ENCODE data around the gene GMDS.

Gene GMDS

DNA sequence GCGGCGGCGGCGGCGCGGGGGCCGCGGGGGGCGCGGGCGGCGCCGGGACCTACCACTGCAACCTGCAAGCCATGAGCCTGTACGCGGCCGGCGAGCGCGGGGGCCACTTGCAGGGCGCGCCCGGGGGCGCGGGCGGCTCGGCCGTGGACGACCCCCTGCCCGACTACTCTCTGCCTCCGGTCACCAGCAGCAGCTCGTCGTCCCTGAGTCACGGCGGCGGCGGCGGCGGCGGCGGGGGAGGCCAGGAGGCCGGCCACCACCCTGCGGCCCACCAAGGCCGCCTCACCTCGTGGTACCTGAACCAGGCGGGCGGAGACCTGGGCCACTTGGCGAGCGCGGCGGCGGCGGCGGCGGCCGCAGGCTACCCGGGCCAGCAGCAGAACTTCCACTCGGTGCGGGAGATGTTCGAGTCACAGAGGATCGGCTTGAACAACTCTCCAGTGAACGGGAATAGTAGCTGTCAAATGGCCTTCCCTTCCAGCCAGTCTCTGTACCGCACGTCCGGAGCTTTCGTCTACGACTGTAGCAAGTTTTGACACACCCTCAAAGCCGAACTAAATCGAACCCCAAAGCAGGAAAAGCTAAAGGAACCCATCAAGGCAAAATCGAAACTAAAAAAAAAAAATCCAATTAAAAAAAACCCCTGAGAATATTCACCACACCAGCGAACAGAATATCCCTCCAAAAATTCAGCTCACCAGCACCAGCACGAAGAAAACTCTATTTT lies 633.7 kb downstream of the GMDS start:
- no peak overlapping the region for H3K27ac ChIP-seq
- H3K9ac ChIP-seq = no peak overlapping the region
- peaks cover 9% of the 10 kb centered on the region for H3K27me3 ChIP-seq (ENCODE audit: insufficient read depth, low read depth)
- no peaks in the 10 kb centered on the region for H4K20me1 ChIP-seq (ENCODE audit: insufficient read depth)
- no peaks in the 10 kb centered on the region for H3K36me3 ChIP-seq (ENCODE audit: insufficient read depth)
- H3K4me3 ChIP-seq (IDR thresholded peaks at IDR 0.05; ENCODE audit: insufficient read depth, low read depth, low read length) = no peak overlapping the region
- H3K4me2 ChIP-seq = no peak overlapping the region; the same call in 1 of the 2 replicates
- H2AFZ ChIP-seq (ENCODE audit: low read depth) = no peak overlapping the region
- no peaks in the 10 kb centered on the region for H3K79me2 ChIP-seq (ENCODE audit: insufficient read depth, low read depth)
- no peak for TF ChIP-seq CTCF (conservative IDR thresholded peaks at IDR 0.05; ENCODE audit: low read depth, low read length)
- H3K4me1 ChIP-seq (ENCODE audit: low read depth, poor library complexity, severe bottlenecking) = no peaks in the 10 kb centered on the region

DNA sequence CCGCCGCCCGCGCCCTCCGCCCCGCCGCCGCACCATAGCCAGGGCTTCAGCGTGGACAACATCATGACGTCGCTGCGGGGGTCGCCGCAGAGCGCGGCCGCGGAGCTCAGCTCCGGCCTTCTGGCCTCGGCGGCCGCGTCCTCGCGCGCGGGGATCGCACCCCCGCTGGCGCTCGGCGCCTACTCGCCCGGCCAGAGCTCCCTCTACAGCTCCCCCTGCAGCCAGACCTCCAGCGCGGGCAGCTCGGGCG lies 634.2 kb downstream of the GMDS start:
- TF ChIP-seq CTCF (conservative IDR thresholded peaks at IDR 0.05; ENCODE audit: low read depth, low read length) = no peak
- no peak overlapping the region for H3K4me3 ChIP-seq (IDR thresholded peaks at IDR 0.05; ENCODE audit: insufficient read depth, low read depth, low read length)
- no peak overlapping the region for H3K4me2 ChIP-seq
- H3K27ac ChIP-seq = no peak overlapping the region
- peaks cover 9% of the 10 kb centered on the region for H3K27me3 ChIP-seq (ENCODE audit: insufficient read depth, low read depth)
- no peaks in the 10 kb centered on the region for H3K79me2 ChIP-seq (ENCODE audit: insufficient read depth, low read depth)
- no peak overlapping the region for H2AFZ ChIP-seq (ENCODE audit: low read depth)
- H3K36me3 ChIP-seq (ENCODE audit: insufficient read depth) = no peaks in the 10 kb centered on the region
- H4K20me1 ChIP-seq (ENCODE audit: insufficient read depth) = no peaks in the 10 kb centered on the region
- H3K9ac ChIP-seq = no peak overlapping the region
- no peaks in the 10 kb centered on the region for H3K4me1 ChIP-seq (ENCODE audit: low read depth, poor library complexity, severe bottlenecking)

- Histone ChIP-seq H3K27me3 (ENCODE audit: insufficient read depth, low read depth) (peaks cover 13% of the 10 kb centered on the region), H3K27ac (no peak overlapping the region), H3K4me3 (IDR thresholded peaks at IDR 0.05; ENCODE audit: insufficient read depth, low read depth, low read length) (no peak overlapping the region), H3K9ac (no peak overlapping the region), H3K4me2 (no peak overlapping the region), H3K4me1 (ENCODE audit: low read depth, poor library complexity, severe bottlenecking) (no peaks in the 10 kb centered on the region), H3K79me2 (ENCODE audit: insufficient read depth, low read depth) (no peaks in the 10 kb centered on the region), H3K36me3 (ENCODE audit: insufficient read depth) (no peaks in the 10 kb centered on the region), H4K20me1 (ENCODE audit: insufficient read depth) (no peaks in the 10 kb centered on the region), H2AFZ (ENCODE audit: low read depth) (no peak overlapping the region)
- TF ChIP-seq CTCF (conservative IDR thresholded peaks at IDR 0.05; ENCODE audit: low read depth, low read length) = no peak
These were observed 634.7 kb downstream of the GMDS start for GRCh38 chr6:1610497-1611321.

GRCh38 chr6:1609648-1610496 lies 635.5 kb downstream of the GMDS start, which contains the start of gene FOXC1:
TSS of gene FOXC1 (plus strand) at chr6:1609915. CDS start at chr6:1610446, 531 bp downstream.
- no peak within 1 kb of the TSS for H3K4me3 ChIP-seq (IDR thresholded peaks at IDR 0.05; ENCODE audit: insufficient read depth, low read depth, low read length)
- H3K27me3 ChIP-seq (ENCODE audit: insufficient read depth, low read depth) = peaks cover 18% of the 10 kb centered on the region
- H3K4me2 ChIP-seq = peak within 1 kb of the TSS; percentile 51

More at GRCh38 chr6:1609648-1610496, 635.5 kb downstream of the GMDS start, which contains the start of gene FOXC1:
- Histone ChIP-seq H3K9ac (peak within 1 kb of the TSS; percentile 80), H3K79me2 (ENCODE audit: insufficient read depth, low read depth) (no peaks in the 10 kb centered on the region), H3K27ac (peak within 1 kb of the TSS; percentile 57), H3K4me1 (ENCODE audit: low read depth, poor library complexity, severe bottlenecking) (no peaks in the 10 kb centered on the region), H3K36me3 (ENCODE audit: insufficient read depth) (no peaks in the 10 kb centered on the region), H4K20me1 (ENCODE audit: insufficient read depth) (no peaks in the 10 kb centered on the region), H2AFZ (ENCODE audit: low read depth) (peak within 1 kb of the TSS; percentile 84)
- no peak for TF ChIP-seq CTCF (conservative IDR thresholded peaks at IDR 0.05; ENCODE audit: low read depth, low read length)

Data from KMS-11 (cell line).